Suprapubic skin (tissue), 4 donors: ENCODE data around the gene RMC1. TPM values are rescaled to one million over a fixed set of nuclear protein-coding genes. Genes with fewer than 3 reads are reported as not detected.
"Not testable (repeated sequence)": the region's sequence is repeated elsewhere in the genome, so short reads cannot be mapped to it uniquely, and the experiment has no call there.

Experiments used
- DNase-seq, 2 donors: peaks; one replicate each; pipeline ENCODE4 v3.0.0-alpha.2; 2019; ENCODE audit warnings: low spot score in 2 of 2
- H3K27ac ChIP-seq: fragments of 200-600 bp; sonication (generic); one replicate; pipeline ENCODE4 v1.5.1; 2019
- H3K27me3 ChIP-seq: fragments of 200-600 bp; sonication (generic); one replicate; pipeline ENCODE4 v1.5.1; 2019
- H3K36me3 ChIP-seq: fragments of 200-600 bp; sonication (generic); one replicate; pipeline ENCODE4 v1.5.1; 2019
- H3K4me1 ChIP-seq: fragments of 200-600 bp; sonication (generic); one replicate; pipeline ENCODE4 v1.5.1; 2019
- H3K4me3 ChIP-seq: fragments of 200-600 bp; sonication (generic); one replicate; pipeline ENCODE4 v1.5.1; 2019; ENCODE audit warnings: mild to moderate bottlenecking
- H3K9me3 ChIP-seq: fragments of 200-600 bp; sonication (generic); one replicate; pipeline ENCODE4 v1.5.1; 2019
- EP300 ChIP-seq: sonication (generic); formaldehyde crosslinking; IDR thresholded peaks from one replicate; pipeline ENCODE4 v1.6.1; 2017; ENCODE audit warnings: antibody characterized with exemption
- POLR2A ChIP-seq, 2 donors: fragments of 450-650 bp; IDR thresholded peaks; one replicate each; pipeline ENCODE4 v1.6.1; 2017; ENCODE audit warnings: antibody characterized with exemption in 2 of 2, mild to moderate bottlenecking in 2 of 2, moderate library complexity in 2 of 2
- POLR2AphosphoS5 ChIP-seq, 3 donors: sonication (generic); formaldehyde crosslinking; IDR thresholded peaks; one replicate each; pipeline ENCODE4 v1.6.1; 2017; ENCODE audit warnings: antibody characterized with exemption in 3 of 3
- WGBS: methylation state at CpG from one replicate; pipeline ENCODE4 v1.1.5; 2018; 5-methylcytosine and 5-hydroxymethylcytosine counted together
- total RNA-seq, 4 donors: library from RNA; depleted of rRNA; stranded (reverse); fragments of >200 nt; gene quantifications; one replicate each; pipeline ENCODE4 v1.1.0, GENCODE V29; 2016
- TF ChIP-seq, protein P1 (sequence below), 2 donors: fragments of 200-600 bp in 1 of 2; fragments of 450-650 bp in 1 of 2; sonication (generic) in 1 of 2; IDR thresholded peaks; one replicate each; pipeline ENCODE4 v1.5.1; 2016 to 2019; ENCODE audit warnings: antibody characterized with exemption in 2 of 2, mild to moderate bottlenecking in 1 of 2, moderate library complexity in 1 of 2

RMC1 gene
- total RNA-seq, 4 donors from 2014 or later = 18.7 to 26.4 (median 23.0) TPM

DNA sequence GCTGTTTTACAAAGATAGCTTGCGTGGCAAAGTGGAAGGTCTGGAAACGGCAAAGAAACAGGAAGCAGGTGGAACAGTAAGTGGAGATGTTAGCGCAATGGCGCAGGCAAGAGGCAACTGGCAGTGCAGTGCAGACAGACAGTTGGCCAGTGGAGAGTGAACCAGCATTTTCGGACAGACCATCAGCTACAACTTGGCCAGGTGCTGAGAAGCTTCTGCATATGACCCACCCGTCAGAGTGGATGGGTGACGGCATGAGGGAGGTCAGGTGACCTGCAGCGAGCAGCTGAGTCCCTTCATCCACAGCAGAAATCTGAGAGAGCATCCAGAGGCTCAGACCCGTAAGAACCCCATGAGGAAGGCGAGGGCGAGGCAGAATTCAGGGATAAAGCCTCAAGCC is 49.2 kb downstream of the RMC1 start:
- Histone ChIP-seq H3K27ac (peak overlapping the region; percentile 69), H3K9me3 (no peaks in the 10 kb centered on the region), H3K4me1 (peaks cover 5% of the 10 kb centered on the region), H3K4me3 (no peak overlapping the region), H3K27me3 (no peaks in the 10 kb centered on the region), H3K36me3 (peaks cover 79% of the 10 kb centered on the region)
- no peak for DNase-seq
- WGBS = 84% methylated on average over 11 of the region's 11 CpGs
- no peak for TF ChIP-seq POLR2A (IDR thresholded peaks at IDR 0.05)
- no peak for TF ChIP-seq POLR2AphosphoS5 (IDR thresholded peaks at IDR 0.05)
- TF ChIP-seq, protein P1, sequence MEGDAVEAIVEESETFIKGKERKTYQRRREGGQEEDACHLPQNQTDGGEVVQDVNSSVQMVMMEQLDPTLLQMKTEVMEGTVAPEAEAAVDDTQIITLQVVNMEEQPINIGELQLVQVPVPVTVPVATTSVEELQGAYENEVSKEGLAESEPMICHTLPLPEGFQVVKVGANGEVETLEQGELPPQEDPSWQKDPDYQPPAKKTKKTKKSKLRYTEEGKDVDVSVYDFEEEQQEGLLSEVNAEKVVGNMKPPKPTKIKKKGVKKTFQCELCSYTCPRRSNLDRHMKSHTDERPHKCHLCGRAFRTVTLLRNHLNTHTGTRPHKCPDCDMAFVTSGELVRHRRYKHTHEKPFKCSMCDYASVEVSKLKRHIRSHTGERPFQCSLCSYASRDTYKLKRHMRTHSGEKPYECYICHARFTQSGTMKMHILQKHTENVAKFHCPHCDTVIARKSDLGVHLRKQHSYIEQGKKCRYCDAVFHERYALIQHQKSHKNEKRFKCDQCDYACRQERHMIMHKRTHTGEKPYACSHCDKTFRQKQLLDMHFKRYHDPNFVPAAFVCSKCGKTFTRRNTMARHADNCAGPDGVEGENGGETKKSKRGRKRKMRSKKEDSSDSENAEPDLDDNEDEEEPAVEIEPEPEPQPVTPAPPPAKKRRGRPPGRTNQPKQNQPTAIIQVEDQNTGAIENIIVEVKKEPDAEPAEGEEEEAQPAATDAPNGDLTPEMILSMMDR (IDR thresholded peaks at IDR 0.05) = no peak
- TF ChIP-seq EP300 = no peak

DNA sequence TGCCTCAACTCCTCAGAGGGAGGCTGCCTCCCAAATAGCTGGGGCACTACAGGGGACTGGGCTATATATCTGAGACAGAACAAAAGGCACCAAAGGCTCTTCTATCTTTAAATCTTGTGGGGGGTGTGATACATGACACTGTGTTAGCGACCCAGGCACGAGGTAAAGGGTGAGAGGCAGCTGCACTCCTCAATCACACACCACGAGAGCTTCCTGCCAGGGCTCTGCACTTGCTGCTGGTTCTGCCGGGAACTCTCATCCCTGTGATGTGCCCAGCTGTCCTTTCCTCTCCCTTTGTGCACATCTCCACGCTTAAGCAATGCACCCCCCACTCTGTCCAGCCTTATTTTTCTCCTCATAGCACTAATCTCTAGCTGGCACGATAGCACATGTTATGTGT is 50.6 kb downstream of the RMC1 start:
- H3K27me3 ChIP-seq = no peaks in the 10 kb centered on the region
- H3K36me3 ChIP-seq = peaks cover 82% of the 10 kb centered on the region
- WGBS = 93% methylated on average over 5 of the region's 6 CpGs
- no peak overlapping the region for H3K4me3 ChIP-seq
- no peaks in the 10 kb centered on the region for H3K4me1 ChIP-seq
- TF ChIP-seq EP300 = no peak
- no peak for TF ChIP-seq POLR2AphosphoS5 (IDR thresholded peaks at IDR 0.05)
- TF ChIP-seq, protein P1 (IDR thresholded peaks at IDR 0.05) = no peak
- no peak for TF ChIP-seq POLR2A (IDR thresholded peaks at IDR 0.05)
- DNase-seq = no peak
- H3K9me3 ChIP-seq = no peaks in the 10 kb centered on the region
- no peak overlapping the region for H3K27ac ChIP-seq

DNA sequence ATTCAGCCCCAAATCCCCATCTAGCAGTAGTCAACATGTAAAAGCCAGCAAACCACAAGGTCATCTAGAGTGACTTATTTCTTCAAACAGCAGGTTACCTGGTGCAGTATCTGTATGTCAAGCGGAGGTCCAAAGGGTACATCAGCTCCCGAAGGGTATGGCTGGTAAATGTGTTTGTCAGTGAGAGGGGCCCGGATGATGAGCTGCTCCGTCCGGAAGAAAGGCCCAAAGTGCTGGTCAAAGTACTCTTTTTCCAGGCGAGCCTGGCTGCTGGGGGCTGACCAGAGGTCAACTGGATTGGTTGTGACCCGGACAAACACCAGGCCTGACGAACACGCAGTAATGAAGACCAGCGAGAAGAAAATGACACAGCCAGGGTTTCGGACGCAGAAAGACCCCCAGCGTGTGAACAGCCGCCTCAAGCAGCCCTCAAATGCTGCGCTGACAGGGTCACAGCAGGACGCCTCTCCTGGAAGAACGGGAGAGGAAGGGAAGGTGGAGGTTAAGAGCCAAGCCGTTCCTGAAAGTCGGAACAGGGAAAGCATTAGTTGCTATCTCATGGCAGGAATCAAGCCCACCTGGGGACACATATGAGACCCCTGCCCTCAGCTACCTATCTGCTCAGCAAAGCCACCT is 53.0 kb downstream of the RMC1 start:
- TF ChIP-seq, protein P1 (IDR thresholded peaks at IDR 0.05) = no peak
- TF ChIP-seq EP300 = no peak
- no peak for TF ChIP-seq POLR2A (IDR thresholded peaks at IDR 0.05)
- TF ChIP-seq POLR2AphosphoS5 (IDR thresholded peaks at IDR 0.05) = no peak
- Histone ChIP-seq H3K36me3 (peaks cover 91% of the 10 kb centered on the region), H3K4me1 (no peaks in the 10 kb centered on the region), H3K4me3 (no peak overlapping the region), H3K27me3 (no peaks in the 10 kb centered on the region), H3K9me3 (no peaks in the 10 kb centered on the region), H3K27ac (no peak overlapping the region)
- DNase-seq = no peak
- 98% methylated on average over 19 of the region's 19 CpGs for WGBS

DNA sequence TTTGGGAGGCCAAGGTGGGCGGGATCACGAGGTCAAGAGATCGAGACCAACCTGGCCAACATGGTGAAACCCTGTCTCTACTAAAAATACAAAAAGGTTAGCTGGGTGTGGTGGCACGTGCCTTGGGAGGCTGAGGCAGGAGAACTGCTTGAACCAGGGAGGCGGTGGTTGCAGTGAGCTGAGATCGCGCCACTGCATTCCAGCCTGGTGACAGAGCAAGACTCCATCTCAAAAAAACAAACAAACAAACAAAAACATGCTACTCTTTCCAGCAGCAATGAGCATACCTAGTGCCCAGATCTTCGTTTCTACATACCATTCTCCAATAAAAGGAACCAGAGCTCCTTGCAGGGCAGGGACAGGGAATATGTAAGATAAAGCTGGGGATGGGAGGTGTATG is 54.2 kb downstream of the RMC1 start:
- not testable (repeated sequence) for H3K27ac ChIP-seq, H3K4me1 ChIP-seq, H3K27me3 ChIP-seq, H3K4me3 ChIP-seq, DNase-seq, H3K9me3 ChIP-seq
- peaks cover 80% of the 10 kb centered on the region for H3K36me3 ChIP-seq
- 95% methylated on average over 8 of the region's 8 CpGs for WGBS

DNA sequence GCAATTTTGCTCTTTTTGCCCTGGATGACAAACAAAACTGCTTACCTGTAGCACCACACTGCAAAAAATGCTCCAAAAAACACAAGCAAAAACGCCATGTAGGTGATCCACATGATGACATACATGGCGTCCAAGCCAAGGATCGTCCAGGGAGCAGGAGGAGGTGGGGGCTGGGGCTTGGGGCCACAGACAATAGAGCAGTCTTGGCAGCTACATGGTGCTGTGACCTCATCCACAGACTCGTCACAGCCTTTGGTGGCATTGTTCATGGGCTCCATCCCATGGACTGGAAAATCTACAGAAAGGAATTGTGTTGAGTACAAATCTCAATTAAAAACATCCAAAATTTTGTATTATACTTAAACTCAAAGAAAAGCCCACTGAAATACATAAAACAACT is 56.9 kb downstream of the RMC1 start:
- Histone ChIP-seq H3K4me3 (no peak overlapping the region), H3K27ac (no peak overlapping the region), H3K9me3 (no peaks in the 10 kb centered on the region), H3K4me1 (no peaks in the 10 kb centered on the region), H3K36me3 (peaks cover 60% of the 10 kb centered on the region), H3K27me3 (no peaks in the 10 kb centered on the region)
- TF ChIP-seq, protein P1 (IDR thresholded peaks at IDR 0.05) = no peak
- TF ChIP-seq POLR2A (IDR thresholded peaks at IDR 0.05) (no peak), EP300 (no peak), POLR2AphosphoS5 (IDR thresholded peaks at IDR 0.05) (no peak)
- no peak for DNase-seq
- 94% methylated on average over 4 of the region's 4 CpGs for WGBS
